ENCODE measurements around the gene IPO13.

The IPO13 gene

DNA sequence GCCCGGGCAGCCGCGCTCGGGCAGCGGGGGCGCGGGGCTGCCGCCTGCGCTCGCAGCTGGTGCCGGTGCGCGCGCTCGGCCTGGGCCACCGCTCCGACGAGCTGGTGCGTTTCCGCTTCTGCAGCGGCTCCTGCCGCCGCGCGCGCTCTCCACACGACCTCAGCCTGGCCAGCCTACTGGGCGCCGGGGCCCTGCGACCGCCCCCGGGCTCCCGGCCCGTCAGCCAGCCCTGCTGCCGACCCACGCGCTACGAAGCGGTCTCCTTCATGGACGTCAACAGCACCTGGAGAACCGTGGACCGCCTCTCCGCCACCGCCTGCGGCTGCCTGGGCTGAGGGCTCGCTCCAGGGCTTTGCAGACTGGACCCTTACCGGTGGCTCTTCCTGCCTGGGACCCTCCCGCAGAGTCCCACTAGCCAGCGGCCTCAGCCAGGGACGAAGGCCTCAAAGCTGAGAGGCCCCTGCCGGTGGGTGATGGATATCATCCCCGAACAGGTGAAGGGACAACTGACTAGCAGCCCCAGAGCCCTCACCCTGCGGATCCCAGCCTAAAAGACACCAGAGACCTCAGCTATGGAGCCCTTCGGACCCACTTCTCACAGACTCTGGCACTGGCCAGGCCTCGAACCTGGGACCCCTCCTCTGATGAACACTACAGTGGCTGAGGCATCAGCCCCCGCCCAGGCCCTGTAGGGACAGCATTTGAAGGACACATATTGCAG lies 10.2 kb upstream of the IPO13 start:
- FAIRE-seq: peak; percentile 82
- TF ChIP-seq POU2F2 (IDR thresholded peaks at IDR 0.05; ENCODE audit: low read depth, low read length) (no peak), TAF1 (IDR thresholded peaks at IDR 0.05; ENCODE audit: low read depth, low read length) (no peak), POLR2AphosphoS5 (IDR thresholded peaks at IDR 0.05; ENCODE audit: low read depth, low read length) (no peak), PAX5 (IDR thresholded peaks at IDR 0.05; ENCODE audit: insufficient read depth, low read length, severe bottlenecking) (no peak), POLR2A (IDR thresholded peaks at IDR 0.05; ENCODE audit: low read depth, low read length) (no peak), SPI1 (IDR thresholded peaks at IDR 0.05; ENCODE audit: low read depth, low read length) (no peak)
- DNase-seq (ENCODE audit: insufficient read length, low spot score): no peak

DNA sequence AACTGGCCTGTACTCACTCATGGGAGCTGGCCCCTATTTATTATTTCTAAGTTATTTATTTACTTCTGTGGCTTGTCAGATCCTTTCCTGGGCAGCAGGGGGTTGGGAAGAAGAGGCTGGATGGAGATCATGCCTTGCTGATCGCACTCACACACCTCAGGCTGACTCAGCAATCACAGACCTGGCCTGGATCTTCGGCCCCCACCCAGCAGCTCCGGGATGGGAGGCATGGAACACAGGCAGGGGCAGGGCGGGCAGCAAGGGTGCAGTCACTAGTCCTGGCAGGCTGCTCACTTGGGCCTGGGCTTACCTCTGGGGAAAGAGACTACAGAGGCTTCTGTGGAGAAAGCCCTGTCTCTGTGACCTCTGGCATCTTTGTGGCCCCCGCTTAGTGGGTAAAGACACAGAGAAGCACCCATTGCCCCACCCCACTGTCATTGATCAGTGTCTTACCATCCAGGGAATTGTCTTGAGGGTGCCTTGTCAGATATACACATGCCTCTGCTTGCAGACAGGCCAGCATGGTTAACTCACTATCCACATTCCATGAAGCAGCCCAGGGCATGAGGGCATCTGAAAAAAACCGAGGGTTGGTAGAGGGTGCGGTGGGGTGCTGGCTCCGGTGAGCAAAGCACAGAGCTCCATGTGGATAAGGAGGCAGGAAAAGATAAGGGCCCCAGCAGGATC lies 9.4 kb upstream of the IPO13 start:
- FAIRE-seq (no peak), DNase-seq (ENCODE audit: insufficient read length, low spot score) (no peak)
- TF ChIP-seq PAX5 (IDR thresholded peaks at IDR 0.05; ENCODE audit: insufficient read depth, low read length, severe bottlenecking): no peak
- no peak for TF ChIP-seq POLR2A (IDR thresholded peaks at IDR 0.05; ENCODE audit: low read depth, low read length)
- TF ChIP-seq TAF1 (IDR thresholded peaks at IDR 0.05; ENCODE audit: low read depth, low read length): no peak
- no peak for TF ChIP-seq POLR2AphosphoS5 (IDR thresholded peaks at IDR 0.05; ENCODE audit: low read depth, low read length)
- no peak for TF ChIP-seq POU2F2 (IDR thresholded peaks at IDR 0.05; ENCODE audit: low read depth, low read length)
- no peak for TF ChIP-seq SPI1 (IDR thresholded peaks at IDR 0.05; ENCODE audit: low read depth, low read length)

DNA sequence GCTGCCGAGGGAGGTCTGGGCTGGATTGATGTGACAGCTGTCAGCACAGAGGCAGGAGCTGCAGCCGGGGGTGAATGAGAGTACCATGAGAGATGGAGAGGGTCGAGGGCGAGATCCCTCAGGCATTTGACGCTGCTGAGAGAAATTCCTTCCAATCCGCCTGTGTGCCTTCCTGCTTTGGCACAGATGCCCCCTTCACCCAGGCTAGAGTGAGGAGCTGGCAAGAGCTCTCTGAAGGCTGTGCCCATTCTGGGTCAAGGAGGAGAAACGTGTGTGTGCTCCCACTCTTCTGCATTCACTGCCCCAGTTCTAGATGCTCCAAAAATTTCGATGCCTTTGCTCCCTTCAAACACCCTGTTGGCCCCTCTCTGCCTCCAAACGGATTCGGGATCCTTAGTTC lies 8.4 kb upstream of the IPO13 start:
- FAIRE-seq: no peak
- no peak for DNase-seq (ENCODE audit: insufficient read length, low spot score)
- TF ChIP-seq PAX5 (IDR thresholded peaks at IDR 0.05; ENCODE audit: insufficient read depth, low read length, severe bottlenecking): no peak
- TF ChIP-seq POLR2A (IDR thresholded peaks at IDR 0.05; ENCODE audit: low read depth, low read length): no peak
- TF ChIP-seq SPI1 (IDR thresholded peaks at IDR 0.05; ENCODE audit: low read depth, low read length): no peak
- TF ChIP-seq POU2F2 (IDR thresholded peaks at IDR 0.05; ENCODE audit: low read depth, low read length): no peak
- no peak for TF ChIP-seq TAF1 (IDR thresholded peaks at IDR 0.05; ENCODE audit: low read depth, low read length)
- no peak for TF ChIP-seq POLR2AphosphoS5 (IDR thresholded peaks at IDR 0.05; ENCODE audit: low read depth, low read length)

DNA sequence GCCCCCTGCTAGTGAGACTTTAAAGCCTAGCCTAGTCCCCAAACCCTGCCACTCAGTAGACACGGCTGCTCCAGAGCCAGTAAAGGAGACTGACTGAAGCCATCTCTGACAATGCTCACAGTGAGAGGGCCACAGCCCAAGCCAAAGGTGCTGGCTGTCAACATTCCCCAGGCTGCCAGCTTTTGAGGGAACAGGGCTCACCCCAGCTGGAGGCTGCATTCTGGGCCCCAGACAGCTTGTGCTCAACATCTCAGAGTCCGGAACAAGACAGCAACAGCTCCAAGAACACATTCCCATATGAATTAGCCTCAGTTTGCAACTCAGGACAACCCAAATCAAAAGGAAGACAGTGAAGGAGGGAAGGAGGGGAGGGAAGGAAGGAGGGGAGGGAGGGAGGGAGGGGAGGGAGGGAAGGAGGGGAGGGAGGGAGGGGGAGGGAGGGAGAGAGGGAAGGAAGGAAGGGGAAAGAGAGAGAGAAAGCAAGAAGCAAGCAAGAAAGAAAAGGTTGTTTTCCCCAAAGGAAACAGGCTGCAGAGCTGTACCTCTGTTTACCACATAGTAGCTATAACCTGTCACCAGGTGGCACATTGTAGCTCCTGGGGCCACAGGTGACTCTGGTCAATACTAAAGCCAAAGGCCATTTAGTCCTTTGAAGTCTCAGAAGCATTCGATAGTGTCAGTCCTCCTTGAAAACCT lies 7.7 kb upstream of the IPO13 start:
- FAIRE-seq (no peak), DNase-seq (ENCODE audit: insufficient read length, low spot score) (no peak)
- TF ChIP-seq SPI1 (IDR thresholded peaks at IDR 0.05; ENCODE audit: low read depth, low read length): no peak
- no peak for TF ChIP-seq POLR2AphosphoS5 (IDR thresholded peaks at IDR 0.05; ENCODE audit: low read depth, low read length)
- TF ChIP-seq PAX5 (IDR thresholded peaks at IDR 0.05; ENCODE audit: insufficient read depth, low read length, severe bottlenecking): no peak
- no peak for TF ChIP-seq POU2F2 (IDR thresholded peaks at IDR 0.05; ENCODE audit: low read depth, low read length)
- no peak for TF ChIP-seq TAF1 (IDR thresholded peaks at IDR 0.05; ENCODE audit: low read depth, low read length)
- no peak for TF ChIP-seq POLR2A (IDR thresholded peaks at IDR 0.05; ENCODE audit: low read depth, low read length)

DNA sequence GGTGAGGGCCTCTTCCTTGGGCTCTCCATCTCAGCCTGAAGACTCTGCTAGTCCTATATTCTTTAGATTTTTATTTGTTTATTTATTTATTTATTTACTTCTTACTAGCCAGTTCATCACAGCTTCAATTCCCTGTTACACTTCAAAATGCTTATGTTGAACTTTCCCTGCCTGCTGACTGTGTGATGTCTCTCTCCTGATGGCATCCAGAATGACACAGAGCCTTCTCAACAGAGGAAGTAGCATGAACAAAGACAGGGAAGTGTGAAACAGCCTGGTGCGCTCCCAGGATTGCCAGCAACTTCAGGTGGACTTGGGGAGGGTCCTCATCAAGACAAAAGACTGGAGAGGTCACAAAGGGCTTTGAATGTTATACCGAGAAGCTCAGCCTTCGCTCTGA lies 4.3 kb upstream of the IPO13 start:
- DNase-seq (ENCODE audit: insufficient read length, low spot score) (no peak), FAIRE-seq (no peak)
- TF ChIP-seq SPI1 (IDR thresholded peaks at IDR 0.05; ENCODE audit: low read depth, low read length) (no peak), POU2F2 (IDR thresholded peaks at IDR 0.05; ENCODE audit: low read depth, low read length) (no peak), POLR2A (IDR thresholded peaks at IDR 0.05; ENCODE audit: low read depth, low read length) (no peak), POLR2AphosphoS5 (IDR thresholded peaks at IDR 0.05; ENCODE audit: low read depth, low read length) (no peak), PAX5 (IDR thresholded peaks at IDR 0.05; ENCODE audit: insufficient read depth, low read length, severe bottlenecking) (no peak), TAF1 (IDR thresholded peaks at IDR 0.05; ENCODE audit: low read depth, low read length) (no peak)

- TF ChIP-seq POLR2A (IDR thresholded peaks at IDR 0.05; ENCODE audit: low read depth, low read length): no peak
- TF ChIP-seq POLR2AphosphoS5 (IDR thresholded peaks at IDR 0.05; ENCODE audit: low read depth, low read length): no peak
- TF ChIP-seq TAF1 (IDR thresholded peaks at IDR 0.05; ENCODE audit: low read depth, low read length): no peak
- no peak for TF ChIP-seq SPI1 (IDR thresholded peaks at IDR 0.05; ENCODE audit: low read depth, low read length)
- TF ChIP-seq PAX5 (IDR thresholded peaks at IDR 0.05; ENCODE audit: insufficient read depth, low read length, severe bottlenecking): no peak
- no peak for TF ChIP-seq POU2F2 (IDR thresholded peaks at IDR 0.05; ENCODE audit: low read depth, low read length)
- DNase-seq (ENCODE audit: insufficient read length, low spot score) (no peak), FAIRE-seq (no peak)
These were observed 1.9 kb upstream of the IPO13 start for GRCh38 chr1:43944860-43945259.

GRCh38 chr1:43945674-43946235 lies 995 bp upstream of the IPO13 start:
- FAIRE-seq: no peak

GRCh38 chr1:43947061-43947873 lies 517 bp downstream of the IPO13 start:
- peak; percentile 63 for DNase-seq (ENCODE audit: insufficient read length, low spot score)
- TF ChIP-seq POLR2AphosphoS5 (IDR thresholded peaks at IDR 0.05; ENCODE audit: low read depth, low read length) (no peak), PAX5 (IDR thresholded peaks at IDR 0.05; ENCODE audit: insufficient read depth, low read length, severe bottlenecking) (no peak), TAF1 (IDR thresholded peaks at IDR 0.05; ENCODE audit: low read depth, low read length) (no peak; the same call in 1 of the 2 replicates), POLR2A (IDR thresholded peaks at IDR 0.05; ENCODE audit: low read depth, low read length) (no peak), SPI1 (IDR thresholded peaks at IDR 0.05; ENCODE audit: low read depth, low read length) (no peak), POU2F2 (IDR thresholded peaks at IDR 0.05; ENCODE audit: low read depth, low read length) (no peak)
- no peak for FAIRE-seq

More at GRCh38 chr1:43945674-43946235, 995 bp upstream of the IPO13 start:
- no peak for DNase-seq (ENCODE audit: insufficient read length, low spot score)
- TF ChIP-seq POLR2AphosphoS5 (IDR thresholded peaks at IDR 0.05; ENCODE audit: low read depth, low read length) (no peak), SPI1 (IDR thresholded peaks at IDR 0.05; ENCODE audit: low read depth, low read length) (no peak), PAX5 (IDR thresholded peaks at IDR 0.05; ENCODE audit: insufficient read depth, low read length, severe bottlenecking) (no peak), POU2F2 (IDR thresholded peaks at IDR 0.05; ENCODE audit: low read depth, low read length) (no peak), TAF1 (IDR thresholded peaks at IDR 0.05; ENCODE audit: low read depth, low read length) (no peak), POLR2A (IDR thresholded peaks at IDR 0.05; ENCODE audit: low read depth, low read length) (no peak)

All from GM12891 (cell line).